ENCODE data around the gene LINGO3.
"Not testable (repeated sequence)": the region's sequence is repeated elsewhere in the genome, so short reads cannot be mapped to it uniquely, and the experiment has no call there.

The LINGO3 gene, protein sequence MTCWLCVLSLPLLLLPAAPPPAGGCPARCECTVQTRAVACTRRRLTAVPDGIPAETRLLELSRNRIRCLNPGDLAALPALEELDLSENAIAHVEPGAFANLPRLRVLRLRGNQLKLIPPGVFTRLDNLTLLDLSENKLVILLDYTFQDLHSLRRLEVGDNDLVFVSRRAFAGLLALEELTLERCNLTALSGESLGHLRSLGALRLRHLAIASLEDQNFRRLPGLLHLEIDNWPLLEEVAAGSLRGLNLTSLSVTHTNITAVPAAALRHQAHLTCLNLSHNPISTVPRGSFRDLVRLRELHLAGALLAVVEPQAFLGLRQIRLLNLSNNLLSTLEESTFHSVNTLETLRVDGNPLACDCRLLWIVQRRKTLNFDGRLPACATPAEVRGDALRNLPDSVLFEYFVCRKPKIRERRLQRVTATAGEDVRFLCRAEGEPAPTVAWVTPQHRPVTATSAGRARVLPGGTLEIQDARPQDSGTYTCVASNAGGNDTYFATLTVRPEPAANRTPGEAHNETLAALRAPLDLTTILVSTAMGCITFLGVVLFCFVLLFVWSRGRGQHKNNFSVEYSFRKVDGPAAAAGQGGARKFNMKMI

DNA sequence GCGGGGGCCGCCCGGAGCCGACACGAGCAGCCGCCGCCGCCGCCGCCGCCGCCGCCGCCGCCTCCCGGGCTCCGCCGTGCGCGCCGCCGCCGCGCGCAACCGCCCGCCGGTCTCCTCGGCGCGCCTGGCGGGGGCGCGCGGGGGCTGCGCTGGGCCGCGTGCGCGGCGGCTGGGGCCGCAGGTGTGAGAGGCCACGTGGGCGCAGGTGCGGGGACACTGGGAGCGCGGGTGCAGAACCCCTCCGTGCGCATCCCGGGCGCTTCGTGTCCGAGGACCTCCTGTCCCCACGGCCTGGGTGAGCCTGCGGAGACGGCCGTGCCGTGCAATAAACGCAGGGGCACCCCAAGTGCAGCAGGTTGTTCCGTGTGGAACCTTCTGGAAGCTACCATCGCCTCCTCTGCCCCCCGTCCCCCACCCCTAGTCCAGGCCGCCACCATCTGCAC lies at the start of gene LINGO3:
LINGO3 (minus strand) TSS at position 41 of the 443 bp plus-strand sequence. CDS start 16,378 bp downstream, outside the sequence.
- no peak for DNase-seq (ENCODE audit: low read depth in 3 of 3, low spot score in 1 of 3)

DNA sequence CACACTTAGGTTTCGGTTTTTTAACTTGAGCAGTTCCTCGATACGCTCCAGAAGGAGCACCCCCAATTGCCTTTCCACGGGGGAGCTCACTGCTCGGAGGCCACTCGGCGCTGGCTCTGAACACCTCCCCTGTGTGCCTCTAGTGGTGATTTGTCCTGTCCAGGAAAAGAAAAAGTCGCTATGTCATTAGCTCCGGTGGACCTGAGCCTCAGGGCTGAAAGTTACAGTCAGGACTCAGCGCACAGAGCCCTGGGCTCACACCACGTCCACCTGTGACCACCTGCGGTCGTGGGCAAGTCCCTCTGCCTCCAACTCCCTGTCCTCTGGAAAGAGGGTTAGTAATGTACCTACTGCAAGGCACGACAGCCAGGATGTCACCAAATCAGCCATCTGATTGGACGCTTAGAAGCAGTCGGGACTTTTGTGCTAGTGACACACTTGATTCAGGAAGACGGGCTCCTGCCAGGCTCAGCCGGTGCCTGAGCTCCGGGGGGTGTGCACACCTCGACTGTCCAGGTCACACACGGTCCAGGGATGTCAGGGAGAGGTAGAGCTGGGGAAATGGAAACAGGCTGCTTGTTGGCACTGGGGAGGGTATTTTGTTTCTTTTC lies 48.2 kb upstream of the LINGO3 start:
- DNase-seq (ENCODE audit: low read depth in 3 of 3, low spot score in 1 of 3) = no peak

DNA sequence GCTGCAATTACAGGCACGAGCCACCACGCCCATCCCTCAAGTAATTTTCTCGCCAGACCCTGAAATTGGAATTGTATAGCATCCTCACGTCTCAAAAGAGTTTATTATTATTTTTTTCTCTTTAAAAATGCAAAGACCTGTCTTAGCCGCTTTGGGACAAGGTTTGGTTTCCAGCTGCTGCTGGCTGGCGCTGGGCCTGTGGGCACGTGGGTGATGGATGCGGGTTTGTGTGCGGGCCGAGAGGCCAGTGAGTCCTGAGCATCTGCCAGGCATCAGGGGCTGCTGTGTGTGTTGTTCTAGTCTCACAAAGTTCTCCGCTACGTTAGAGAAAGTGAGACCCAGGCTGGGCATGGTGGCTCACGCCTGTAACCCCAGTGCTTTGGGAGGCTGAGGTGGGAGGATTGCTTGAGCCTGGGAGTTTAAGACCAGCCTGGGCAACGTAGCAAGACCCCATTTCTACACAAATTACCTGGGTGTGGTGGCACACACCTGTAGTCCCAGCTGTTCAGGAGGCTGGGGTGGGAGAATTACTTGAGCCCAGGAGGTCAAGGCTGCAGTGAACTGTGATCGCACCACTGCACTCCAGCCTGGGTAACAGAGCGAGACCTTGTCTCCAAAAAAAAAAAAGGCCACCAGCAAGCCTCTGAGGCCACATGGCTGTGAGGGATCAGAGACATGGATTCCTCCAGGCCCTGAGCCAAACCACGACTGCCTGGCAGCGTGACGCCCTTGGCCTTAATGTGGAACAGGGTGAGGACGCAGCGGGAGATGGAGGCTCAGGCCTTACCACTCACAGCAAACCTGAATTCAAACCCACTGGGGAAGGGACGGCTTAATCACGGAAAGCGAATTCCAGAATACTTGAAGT lies 47.4 kb upstream of the LINGO3 start:
- no peak for DNase-seq (ENCODE audit: low read depth in 3 of 3, low spot score in 1 of 3)

DNA sequence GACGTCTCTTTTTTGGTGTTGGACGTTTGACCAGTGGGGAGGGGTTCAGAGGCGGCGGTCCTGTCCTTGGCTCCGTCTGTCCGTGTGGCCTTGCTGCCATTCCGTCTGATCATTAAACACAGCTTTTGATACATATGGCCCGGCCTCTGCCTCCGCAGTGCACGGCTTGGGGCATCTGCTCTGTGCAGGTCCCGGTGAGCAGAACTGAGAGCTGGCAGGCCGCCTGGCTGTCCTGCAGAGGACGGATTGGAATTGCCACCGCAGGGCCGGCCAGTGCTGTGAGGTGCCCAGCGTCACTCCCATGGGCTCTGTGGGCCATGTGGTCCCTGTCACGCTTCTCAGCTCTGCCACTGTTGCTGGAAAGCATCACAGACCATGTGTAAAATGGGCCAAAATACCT lies 46.7 kb upstream of the LINGO3 start:
- no peak for DNase-seq (ENCODE audit: low read depth in 3 of 3, low spot score in 1 of 3)

DNA sequence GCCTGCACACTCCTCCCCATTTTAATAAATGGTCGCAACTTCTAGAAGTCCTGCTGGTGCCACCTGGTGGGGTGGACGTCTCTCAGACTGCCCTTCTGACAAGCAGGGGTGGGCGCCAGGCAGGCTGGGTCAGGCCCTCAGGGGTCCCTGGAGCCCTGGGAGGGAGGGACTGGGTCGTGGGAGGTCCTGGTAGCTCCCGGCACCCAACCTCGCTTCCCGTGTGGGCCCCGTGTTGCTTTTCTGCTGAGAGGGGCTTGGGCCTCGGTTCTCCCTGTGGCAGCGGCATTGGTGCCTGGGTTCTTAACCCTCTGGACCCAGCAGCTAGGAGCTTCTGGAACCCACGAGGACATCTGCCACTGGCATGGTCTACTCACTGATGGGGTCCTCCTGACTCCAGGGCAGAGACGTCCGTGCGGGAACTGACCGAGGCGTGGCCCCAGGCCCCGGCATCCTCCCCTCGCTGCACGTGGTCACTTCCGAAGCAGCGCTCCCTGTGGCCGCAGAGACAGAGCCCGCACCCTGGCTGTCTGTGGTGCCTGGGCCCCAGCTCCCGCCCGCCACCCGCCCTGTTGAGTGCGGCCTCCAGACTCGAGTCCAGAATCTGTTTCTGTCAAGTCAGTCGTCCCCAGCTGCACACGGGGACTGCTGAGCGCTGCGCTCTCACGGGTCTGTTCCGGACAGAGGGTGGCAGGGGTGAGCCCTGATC lies 46.1 kb upstream of the LINGO3 start:
- no peak for DNase-seq (ENCODE audit: low read depth in 3 of 3, low spot score in 1 of 3)

DNA sequence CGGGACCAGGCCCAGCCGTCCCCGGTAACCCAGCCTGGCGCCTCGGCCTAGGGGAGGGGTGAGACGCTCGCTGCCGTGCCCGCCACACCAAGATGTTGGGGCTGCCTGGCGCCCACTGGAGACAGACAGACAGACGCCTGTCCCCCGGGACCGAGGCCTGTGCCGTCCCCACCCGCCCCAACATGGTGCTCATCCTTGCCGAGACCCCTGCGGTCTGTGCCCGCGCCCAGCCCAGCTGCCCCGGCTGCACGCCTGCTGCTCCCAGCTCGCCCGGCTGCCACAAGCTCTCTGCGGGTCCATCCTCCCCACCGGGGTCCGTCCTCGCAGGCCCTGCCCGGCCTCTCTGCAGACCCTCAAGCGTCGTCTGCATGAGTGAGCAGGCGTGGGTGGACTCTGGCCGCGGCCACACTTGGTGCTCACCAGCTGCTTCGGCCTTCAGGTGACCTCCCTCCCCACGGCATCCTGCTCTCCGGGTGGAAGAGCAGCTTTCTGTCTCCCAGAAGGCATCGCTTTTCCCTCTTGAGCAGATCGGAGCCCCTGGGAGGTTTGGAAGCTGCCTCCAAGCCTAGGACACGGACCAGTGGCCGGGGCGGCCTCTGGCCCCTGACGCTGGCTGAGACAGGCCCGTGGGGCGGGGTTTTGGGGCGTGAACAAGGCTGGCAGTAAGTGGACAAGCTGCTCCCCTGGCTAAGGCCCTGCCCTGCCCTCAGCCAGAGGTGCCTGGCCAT lies 45.4 kb upstream of the LINGO3 start:
- DNase-seq (ENCODE audit: low read depth in 3 of 3, low spot score in 1 of 3) = no peak

DNA sequence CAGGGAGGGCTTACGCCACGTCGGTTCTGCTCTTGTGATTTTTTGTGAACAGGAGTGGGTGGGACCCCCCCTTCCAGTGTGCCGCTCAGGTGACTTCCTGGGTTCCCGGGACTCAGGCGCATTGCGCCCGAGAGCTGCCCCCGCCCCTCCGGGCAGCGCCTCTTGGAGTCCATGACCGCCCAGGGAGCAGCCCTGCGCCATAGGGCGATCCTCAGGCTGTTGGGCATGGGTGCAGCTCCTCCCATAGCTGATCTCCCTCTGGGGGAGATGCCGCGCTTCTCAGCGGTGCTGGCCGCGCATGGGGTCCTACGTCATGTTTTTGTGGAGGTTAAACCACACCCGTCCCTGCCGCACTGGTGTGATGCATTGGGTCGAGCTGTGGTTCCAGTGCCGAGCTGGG lies 44.2 kb upstream of the LINGO3 start:
- no peak for DNase-seq (ENCODE audit: low read depth in 3 of 3, low spot score in 1 of 3)

DNA sequence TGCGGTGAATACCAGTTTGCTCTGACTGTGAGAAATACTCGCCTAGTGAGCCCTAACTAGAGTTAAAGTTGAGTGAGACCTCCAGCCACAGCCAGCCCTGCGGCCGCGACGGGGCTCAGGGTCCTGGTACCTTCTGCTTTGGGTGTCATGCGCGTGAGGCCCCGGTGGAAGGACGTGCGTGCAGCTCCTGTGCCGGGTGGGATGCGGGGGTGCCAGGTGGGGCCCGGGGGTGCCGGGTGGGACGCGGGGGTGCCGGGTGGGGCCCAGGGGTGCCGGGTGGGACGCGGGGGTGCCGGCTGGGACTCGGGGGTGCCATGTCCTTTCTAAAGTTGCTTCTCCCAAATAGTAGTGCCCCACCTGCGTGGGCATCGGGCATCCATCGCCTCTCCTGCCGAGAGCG lies 43.6 kb upstream of the LINGO3 start:
- DNase-seq (ENCODE audit: low read depth in 3 of 3, low spot score in 1 of 3) = no peak

DNA sequence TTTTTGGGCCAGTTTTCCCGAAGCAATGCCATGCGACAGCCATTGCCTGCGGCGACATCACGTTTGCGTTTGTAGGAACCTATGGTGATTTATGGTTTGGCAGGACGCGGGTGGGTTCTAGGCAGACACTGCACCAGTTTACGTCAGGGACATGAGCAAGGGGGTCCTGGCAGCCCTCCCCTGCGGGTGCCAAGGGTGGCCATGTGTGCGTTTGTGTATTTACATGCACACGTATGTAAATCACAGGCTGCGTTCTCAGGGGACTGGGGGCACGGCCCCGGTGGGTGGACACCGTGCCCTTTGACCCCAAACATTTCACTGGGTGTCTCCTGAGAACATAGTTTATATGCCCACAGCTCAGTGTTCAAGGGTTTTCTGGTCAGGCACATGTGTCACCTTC lies 42.7 kb upstream of the LINGO3 start:
- no peak for DNase-seq (ENCODE audit: low read depth in 3 of 3, low spot score in 1 of 3)

DNA sequence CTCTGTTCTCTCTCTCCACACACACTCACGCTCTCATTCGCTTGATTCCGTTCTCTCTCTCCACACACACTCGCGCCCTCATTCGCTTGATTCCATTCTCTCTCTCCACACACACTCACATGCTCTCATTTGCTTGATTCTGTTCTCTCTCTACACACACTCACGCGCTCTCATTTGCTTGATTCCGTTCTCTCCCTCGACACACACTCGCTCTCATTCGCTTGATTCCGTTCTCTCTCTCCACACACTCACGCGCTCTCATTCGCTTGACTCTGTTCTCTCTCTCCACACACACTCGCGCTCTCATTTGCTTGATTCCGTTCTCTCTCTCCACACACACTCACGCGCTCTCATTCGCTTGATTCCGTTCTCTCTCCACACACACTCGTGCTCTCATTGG lies 41.9 kb upstream of the LINGO3 start:
- DNase-seq (ENCODE audit: low read depth in 3 of 3, low spot score in 1 of 3) = not testable (repeated sequence)

DNA sequence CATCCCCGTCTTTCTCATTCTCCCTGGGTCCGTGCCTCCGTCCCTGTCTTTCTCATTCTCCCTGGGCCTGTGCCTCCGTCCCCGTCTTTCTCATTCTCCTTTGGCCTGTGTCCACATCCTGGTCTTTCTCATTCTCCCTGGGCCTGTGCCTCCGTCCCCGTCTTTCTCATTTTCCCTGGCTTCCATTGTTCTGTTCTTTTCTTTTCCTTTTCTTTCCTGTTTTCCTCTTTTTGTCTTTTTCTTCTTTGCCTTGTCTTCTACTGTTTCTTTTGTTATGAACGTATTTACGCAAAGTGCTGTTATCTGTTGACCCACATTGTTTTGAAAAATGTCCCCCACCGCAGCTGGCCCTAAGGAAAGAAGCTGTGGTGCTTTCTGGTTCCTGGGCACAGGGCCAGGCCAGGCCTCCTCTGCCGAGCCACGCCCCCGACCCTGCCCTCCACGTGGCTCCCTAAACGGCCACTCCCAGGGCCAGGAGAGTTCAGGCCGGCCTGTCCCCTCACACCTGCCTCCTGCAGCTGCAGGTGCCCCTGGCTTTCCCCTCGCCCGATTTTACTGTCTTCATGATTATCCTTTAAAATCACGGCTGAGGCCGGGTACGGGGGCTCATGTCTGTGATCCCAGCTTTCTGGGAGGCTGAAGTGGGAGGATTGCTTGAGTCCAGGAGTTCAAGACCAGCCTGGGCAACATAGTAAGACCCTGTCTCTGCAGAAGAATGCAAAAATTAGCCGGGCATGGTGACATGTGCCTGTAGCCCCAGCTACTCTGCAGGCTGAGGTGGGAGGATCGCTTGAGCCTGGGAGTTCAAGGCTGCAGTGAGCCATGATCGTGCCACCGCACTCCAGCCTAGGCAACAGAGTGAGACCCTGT lies 38.1 kb upstream of the LINGO3 start:
- no peak for DNase-seq (ENCODE audit: low read depth in 3 of 3, low spot score in 1 of 3)

DNA sequence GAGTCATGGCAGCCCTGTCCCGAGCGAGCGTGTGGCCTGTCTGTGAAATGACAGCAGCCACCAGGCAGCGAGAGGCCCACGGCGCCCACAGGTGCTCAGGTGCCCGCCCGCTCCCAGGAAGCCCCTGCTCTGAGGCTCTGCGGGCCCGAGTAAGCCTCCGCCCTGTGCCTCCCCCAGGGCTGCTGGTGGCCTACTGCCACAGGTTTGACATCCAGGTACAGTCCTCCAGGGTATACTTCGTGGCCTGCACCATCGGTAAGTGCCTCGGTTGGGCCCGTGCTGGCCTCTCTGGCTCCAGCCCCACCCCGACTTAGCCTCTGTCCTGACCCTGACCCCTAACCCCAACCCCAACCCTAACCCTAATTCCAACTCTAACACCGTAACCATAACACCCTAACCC lies 37.1 kb upstream of the LINGO3 start:
- DNase-seq (ENCODE audit: low read depth in 3 of 3, low spot score in 1 of 3) = no peak

DNA sequence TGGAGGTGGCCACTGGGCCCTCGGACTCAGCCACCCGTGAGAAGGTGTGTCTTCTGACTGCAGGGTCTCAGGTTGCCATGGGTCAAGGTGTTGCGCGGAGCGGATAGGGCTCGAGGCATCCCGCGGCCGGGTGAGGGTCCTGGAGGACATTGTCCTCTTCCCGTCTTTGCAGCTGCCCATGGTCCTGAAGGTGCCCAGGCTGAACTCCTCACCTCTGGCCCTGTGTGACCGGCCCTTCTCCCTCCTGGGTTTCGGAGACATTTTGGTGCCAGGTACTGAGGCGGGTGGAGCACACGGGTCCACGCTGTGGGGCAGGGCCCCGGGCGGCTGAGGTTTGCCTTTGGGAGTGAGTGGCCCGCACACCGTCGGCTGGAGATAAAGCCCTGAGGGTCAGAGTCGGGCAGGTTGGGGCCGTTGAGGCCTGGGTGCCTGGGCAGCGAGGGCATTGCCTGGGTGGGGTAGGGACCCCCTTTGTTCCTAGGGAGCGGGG lies 36.5 kb upstream of the LINGO3 start:
- no peak for DNase-seq (ENCODE audit: low read depth in 3 of 3, low spot score in 1 of 3)

DNA sequence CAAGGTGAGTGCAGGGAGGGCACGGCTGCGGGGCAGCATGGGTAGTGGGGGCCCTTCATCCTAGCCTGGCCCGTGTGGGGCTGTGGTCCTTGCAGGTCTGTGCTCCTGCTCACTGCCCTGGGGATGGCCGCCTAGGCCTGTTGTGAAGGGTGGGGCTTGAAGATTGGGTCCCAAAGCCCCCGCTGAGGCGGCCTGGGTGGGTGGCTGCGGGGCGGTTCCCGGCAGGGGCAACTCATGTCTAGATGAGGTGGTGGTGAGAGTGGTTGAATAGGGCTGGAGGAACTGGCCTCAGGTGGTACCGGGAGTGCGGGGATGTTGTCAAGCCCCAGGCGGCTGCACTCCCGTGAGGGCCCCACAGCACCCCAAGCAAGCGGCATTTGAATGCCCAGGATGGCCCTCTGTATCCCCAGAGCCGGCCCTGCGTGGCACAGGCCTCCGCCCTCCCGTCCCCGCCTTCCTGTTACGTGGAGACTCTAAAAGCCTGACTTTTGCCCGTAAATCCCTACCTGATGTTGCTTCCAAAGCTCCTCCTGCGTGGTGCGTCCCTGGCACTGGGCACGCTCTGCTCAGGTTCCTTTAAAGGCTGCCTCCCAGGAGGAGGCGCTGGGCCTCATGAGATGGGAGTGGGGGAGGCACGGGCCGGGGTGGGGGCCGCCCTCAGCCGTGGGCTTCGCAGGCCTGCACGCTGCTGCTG lies 35.5 kb upstream of the LINGO3 start:
- no peak for DNase-seq (ENCODE audit: low read depth in 3 of 3, low spot score in 1 of 3)

DNA sequence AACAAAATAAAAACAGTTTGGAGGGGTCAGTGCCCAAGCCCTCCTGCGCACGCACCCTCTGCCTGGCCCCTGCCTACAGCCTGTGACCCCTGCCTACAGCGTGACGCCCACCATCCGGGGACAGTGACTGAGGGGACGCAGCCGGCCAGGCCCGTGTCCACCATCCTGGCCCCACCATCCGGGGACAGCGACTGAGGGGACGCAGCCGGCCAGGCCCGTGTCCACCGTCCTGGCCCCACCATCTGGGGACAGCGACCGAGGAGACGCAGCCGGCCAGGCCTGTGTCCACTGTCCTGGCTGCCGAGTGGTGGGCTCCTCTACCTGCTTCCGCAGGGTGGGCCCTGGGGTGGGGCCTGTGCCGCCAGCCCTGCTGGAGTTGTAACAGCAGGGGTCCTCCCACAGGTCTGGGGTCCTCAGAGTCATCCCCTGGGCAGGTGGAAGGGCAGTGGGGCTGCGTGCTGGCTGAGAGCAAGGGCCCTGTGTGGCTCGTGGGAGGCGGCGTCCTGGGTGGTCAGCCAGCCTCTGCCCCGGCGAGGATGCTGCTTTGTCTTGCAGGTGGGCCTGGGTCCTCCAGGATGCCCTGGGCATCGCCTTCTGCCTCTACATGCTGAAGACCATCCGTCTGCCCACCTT lies 34.8 kb upstream of the LINGO3 start:
- no peak for DNase-seq (ENCODE audit: low read depth in 3 of 3, low spot score in 1 of 3)

DNA sequence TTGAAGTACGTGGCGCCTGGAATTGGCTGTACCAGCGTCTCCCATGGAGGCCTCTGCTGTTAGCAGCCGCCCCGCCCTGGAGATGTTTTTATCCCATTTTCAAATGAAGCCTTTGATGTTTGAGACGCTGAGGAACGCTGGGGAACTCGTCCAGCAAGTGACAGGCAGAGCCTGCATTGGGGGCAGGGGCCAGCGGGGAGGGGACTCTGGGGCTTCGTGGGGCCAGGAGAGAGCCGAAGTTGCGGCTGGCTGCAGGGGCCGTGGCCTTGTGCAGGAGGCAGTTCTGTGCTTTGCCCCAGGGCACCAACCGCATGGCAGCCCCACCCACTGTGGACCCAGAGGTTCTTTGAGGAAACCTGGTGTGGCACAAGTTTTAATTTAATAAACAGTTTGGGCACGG lies 34.0 kb upstream of the LINGO3 start:
- no peak for DNase-seq (ENCODE audit: low read depth in 3 of 3, low spot score in 1 of 3)

DNA sequence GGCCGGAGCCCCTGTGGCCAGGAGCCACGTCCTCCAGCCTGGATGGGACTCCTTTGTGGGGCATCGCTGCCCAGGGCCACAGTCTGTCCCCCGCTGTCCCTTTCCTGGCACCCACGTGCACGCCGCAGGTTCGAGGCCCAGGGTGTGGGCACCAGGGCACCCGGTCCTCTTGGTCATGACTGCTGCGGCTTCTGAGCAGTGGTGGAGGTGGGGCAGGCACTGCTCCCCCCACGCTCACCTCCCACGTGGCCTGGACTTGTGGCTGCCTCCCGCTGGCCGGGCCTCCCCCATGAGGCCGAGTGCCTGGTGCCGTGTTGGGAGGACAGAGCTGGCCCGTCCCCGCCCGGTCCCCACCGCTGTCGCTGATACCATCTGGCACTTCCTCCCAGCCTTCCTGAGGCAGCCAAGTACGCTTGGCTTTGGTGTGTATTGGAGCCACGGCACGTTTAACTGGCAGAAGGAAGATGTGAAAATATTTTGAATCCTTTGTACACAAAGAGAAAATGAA lies 33.3 kb upstream of the LINGO3 start:
- no peak for DNase-seq (ENCODE audit: low read depth in 3 of 3, low spot score in 1 of 3)
